ENCODE data around the gene REELD1.

The REELD1 gene

GRCh38 chr4:146271466-146271865 lies 57.1 kb downstream of the REELD1 start:
- no peak for DNase-seq

GRCh38 chr4:146273204-146273901 lies 59.0 kb downstream of the REELD1 start:
- DNase-seq, result no peak

- no peak for DNase-seq
Observed at GRCh38 chr4:146274774-146275173, 60.4 kb downstream of the REELD1 start.

- DNase-seq, result peak; percentile 74 to 87 (median 81)
Observed at GRCh38 chr4:146275370-146275769, 61.0 kb downstream of the REELD1 start.

GRCh38 chr4:146278986-146279385 lies 64.6 kb downstream of the REELD1 start:
- DNase-seq, result no peak
